GM10847 (cell line): Measurements from ENCODE around the gene EXD3.

Source experiments
- POLR2A ChIP-seq: IDR thresholded peaks from 2 replicates; pipeline ENCODE4 v1.6.1; 2011; ENCODE audit not compliant: insufficient read length; ENCODE audit errors: extremely low read depth

The EXD3 gene, protein sequence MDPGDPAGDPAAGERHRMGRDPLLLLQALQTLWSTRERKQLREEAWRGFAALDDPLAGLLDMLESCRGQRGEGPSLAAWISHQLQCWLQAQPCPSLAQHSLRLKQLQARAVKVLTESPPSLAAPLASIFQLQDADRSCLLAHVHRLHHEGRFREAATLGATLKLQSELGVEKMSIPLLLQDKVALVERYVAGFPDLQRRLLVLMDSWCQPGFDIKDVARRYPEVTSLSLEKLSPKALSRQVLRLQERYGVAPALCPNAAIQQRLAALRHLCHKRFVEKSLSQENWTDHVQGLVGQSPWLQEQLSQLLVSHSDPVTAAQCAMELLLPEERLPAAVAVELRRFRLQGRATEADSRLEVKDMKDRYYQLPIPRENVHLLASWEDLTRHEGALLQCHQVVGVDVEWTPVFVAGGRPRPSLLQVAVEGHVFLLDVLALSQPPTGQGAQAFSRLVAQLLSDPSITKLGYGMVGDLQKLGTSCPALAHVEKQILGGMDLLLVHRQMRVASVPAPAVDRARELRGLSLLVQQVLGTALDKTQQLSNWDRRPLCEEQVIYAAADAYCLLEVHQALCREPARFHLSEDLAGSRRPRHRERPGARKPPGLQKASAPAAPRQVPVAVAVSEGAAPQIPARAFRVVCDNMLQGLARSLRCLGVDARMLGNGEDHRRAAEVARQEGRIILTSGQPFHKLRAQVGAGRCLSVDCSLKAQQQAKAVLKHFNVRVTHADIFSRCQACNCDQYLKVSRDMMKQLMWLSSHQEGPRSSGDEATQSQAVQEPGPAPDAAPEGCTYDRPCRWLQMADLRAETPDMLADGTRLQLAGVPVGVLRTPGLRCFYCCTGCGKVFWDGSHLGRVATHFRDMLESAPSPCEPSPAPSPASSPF

DNA sequence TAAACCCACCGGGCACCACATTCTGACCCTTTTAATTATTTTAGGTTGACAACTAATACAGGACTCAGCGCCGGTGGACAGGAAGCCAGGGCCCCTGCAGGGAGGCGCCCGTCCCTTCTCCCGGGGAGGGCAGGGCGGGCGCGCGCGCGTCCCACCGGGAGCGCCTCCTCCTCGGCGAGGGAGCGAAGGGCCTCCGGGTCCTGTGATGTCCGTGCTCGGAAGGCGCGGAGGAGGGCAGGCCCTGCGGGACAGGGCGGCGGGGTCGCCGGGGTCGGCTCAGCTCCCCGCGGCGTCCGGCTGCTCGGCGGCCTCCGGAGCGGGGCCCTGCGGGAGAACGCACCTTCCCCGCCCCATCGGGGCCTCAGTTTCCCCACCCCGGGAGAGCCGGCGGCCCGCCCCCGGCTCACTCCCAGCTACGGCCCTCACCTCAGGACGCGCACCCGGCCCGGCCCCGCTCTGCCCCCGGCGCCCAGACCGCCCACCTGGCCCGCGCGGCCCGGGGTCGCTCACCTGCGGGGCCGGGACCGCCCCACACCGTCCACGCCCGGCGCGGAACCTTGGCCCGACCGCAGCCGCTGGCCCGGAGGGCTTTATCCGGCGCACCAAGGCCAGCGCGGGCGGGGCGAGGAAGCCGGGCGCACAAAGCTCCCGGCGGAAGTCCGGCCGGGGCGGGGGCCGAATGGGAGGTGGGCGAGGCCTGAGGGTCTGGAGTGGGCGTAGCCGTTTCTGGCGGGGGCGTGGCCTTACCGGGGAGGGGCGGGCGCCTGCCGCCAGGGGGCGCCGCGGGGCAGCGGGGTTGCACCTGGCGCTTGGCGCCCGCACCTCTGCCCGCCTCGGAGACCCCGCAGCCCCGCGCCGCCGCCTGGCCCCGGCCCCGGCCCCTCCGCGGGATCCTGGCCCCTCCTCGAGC lies at the start of gene EXD3, which contains the start of gene NOXA1:
Gene EXD3 (minus strand): TSS at position 559 of the 910 bp plus-strand sequence. CDS start 27,805 bp downstream, outside the sequence.
Gene NOXA1 (plus strand): TSS at position 790 of the 910 bp plus-strand sequence. CDS start 137 bp downstream, outside the sequence.
- TF ChIP-seq POLR2A = peak; percentile 36

DNA sequence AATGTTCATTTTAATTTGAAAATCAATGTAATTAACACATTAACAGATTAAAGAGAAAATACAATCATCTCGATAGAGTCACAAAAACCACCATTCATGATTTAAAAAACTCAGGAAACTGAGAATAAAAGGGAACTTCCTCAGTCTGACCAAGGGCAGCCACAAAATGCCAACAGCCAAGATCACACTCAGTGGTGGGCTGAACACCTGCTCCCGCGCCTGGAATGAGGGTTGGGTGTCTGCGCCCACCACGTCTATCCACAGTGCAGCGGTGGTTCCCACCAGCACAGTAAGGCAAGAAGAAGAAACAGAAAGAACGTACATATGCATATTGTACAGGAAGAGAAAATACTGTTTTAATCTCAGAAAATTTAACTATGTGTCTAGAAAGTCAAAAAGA lies 47.8 kb upstream of the EXD3 start:
- TF ChIP-seq POLR2A = no peak

DNA sequence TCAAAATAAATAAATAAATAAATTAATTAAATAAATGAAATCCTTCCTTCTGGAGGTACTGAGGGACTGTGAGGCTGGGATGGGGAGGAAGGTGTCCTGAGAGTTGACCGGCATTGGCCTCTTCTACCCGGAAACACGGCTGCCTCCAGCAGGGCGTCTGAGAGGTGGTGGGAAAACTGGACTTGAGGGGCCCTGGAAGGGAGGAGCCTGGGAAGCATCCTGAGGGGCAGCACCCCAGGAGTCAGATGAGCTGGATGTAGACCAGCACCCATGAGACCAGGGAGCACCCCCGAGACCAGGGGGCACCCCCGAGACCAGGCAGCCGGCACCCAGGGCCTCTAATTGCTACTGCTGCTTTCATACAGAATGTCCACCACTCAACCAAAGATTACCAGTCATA lies 44.9 kb upstream of the EXD3 start:
- no peak for TF ChIP-seq POLR2A

DNA sequence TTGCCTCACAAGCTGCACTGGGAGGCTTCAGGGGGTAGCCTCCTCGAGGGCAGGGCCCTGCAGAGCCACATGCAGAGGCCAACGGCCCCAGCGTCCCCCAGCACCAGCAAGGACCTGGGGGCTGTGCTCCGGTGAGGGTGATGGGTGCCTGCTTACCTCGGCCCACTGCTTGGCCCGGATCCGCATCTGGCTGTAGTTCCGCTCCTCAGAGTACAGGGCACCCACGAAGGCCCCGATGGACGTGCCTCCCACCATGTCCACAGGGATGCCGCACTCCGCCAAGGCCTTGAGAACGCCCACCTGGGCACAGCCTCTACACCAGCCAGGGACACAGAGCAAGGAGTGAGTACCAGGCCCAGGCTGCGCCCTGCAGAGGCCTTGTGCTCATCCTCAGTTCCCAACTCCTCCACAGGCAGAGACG lies 44.2 kb upstream of the EXD3 start:
- no peak for TF ChIP-seq POLR2A

DNA sequence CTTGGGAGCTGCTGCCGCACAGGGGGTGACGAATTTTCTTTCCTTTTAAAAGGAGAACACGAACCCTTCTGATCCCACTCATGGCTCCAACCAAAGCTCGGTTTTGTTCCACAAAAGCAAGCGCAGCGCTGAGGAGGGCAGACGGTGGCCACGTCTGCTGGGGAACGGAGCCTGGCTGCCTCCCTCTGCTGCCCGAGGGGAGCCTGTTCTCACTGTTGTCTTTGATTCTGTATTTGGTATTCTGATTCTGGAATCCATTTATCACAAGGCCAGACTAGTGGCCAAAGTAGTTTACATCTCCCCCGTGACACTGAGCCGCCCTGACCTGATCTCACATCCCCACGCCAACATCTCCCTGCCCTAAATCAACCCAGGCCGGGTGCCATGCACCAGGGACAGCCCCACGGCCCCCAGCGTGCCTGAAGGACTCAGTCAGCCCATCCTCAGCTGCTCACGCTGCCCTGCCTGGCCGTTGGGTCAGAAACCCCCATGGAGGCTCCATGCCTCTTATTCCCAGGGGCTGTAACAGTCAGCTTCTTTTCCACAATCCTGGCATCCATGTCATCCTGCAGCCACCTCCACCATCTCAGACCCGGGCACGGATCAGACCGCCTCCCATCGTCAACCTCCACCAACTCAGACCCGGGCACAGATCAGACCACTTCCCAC lies 42.9 kb upstream of the EXD3 start:
- TF ChIP-seq POLR2A = no peak

DNA sequence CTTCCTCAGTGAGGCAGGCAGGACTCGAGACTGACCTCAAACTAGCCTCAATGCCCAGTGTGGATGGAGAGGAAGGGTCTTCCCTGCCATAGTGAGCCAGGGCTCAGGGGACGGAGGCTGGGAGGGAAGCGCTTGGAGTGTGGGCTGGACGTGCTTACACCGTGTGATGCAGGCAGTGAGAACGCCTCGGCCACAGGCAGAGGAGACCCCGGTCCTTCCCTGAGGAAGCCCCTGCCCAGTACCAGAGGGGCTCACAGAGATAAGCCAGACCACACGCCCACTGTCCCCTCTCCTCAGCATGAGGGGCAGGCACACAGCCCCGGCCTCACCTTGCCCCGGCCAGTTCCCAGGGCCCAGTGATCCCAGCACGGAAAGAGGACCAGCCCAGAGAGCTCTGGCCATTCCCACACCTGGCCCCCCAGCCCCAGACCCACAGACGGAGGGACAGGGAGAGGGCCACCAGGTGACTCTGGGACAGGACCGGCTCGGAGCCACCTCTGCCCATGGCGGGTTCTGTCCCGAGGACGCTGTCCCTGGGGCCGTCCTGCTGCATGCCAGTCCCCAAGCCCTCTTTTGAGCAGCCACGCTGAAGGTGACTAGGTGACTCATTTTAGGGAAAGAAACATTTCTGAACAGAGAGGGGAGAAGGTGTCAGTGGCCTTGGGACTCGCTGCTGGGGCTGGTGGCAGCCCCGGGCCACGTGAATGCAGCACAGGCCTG lies 42.2 kb upstream of the EXD3 start:
- TF ChIP-seq POLR2A = no peak

DNA sequence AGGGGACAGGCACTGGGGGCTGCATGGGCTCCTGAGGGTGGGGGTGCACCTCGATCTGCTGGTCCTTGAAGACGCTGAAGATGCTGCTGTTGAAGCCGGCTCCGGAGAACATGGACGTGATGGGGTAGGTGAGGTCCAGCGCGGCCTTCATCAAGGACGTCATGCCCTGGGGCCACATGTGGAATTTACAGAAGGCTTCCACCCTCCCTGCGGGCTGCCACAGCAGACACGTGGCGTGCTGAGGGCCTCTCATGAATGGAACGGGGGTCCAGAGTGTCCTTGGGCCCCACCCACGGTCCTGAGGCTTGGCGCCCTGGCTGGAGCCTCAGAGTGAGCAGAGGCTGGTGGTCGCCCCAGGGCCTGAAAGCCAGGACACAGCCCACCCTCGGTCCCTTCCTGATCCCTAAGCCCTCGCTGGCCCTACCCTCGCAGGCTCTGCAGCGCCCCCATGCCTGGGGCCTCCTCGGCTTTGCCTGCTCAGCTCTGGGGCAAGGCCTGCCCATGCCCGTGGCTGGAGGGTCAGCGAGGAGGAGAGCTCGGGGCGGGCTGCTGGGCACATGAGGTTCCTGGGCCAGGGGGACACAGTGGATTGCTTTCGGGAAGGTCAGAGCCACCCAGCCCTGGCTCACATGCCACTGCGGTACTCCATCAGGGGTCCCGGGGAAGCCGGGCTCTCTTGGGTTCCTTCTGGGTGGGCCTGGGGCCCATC lies 41.5 kb upstream of the EXD3 start:
- no peak for TF ChIP-seq POLR2A

DNA sequence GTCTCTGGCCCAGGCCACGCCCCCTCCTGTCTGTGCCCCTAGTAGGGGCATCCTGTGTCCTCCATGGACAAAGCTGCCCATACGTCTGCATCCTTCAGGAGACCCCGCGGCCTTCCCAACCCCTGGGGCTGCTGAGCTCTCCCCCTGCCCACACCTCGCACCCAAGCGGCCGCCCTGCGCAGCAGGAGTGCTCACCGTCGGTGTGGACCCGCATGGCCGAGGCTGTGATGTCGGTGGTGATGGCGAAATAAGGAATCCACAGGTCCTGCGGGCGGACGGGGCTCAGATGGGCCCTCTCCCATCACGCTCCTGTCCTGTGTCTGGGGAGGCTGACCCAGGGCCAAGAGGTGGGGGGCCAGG lies 40.9 kb upstream of the EXD3 start:
- no peak for TF ChIP-seq POLR2A

DNA sequence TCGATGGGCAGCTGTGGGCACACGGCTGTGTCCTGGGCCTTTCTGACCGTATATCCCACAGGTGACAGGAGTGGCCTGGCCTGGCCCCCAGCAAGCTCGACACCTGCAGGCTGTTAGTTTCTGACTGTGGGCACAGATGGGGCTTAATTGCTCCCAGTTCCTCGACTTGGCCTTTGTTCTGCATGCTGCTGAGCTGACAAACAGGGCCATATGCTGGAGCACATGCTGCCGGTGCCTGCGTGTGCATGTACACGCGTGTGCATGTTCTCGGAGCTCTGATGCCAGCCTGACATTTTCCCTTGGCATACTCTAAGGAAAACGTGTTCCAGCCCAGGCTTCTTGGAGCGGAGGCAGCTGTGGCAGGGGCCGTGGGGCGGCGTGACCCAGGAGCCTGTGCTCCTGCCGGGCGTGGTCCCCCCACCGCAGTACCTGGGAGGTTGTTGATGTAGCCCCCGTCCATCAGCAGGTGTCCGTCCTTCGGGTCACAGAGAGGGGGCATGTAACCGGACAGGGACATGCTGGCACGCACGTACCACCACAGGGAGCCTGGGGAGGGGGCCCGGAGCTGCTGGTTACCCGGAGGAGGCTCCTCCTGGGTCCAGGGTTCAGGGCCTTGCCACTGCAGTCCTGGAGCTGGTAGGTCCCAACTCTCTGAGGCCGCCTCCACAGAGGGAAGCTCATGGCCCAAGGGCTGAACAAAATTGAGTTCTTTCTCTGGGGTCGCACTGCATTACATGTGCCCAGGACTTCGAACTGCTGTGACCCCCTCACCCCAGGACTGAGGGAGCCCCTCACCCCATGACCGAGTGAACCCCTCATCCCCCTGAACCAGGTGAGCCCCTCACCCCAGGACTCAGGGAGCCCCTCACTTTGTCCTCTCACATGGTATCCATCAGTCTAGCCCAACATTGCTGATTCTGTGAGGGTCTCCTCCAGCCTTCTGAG lies 40.3 kb upstream of the EXD3 start:
- no peak for TF ChIP-seq POLR2A

DNA sequence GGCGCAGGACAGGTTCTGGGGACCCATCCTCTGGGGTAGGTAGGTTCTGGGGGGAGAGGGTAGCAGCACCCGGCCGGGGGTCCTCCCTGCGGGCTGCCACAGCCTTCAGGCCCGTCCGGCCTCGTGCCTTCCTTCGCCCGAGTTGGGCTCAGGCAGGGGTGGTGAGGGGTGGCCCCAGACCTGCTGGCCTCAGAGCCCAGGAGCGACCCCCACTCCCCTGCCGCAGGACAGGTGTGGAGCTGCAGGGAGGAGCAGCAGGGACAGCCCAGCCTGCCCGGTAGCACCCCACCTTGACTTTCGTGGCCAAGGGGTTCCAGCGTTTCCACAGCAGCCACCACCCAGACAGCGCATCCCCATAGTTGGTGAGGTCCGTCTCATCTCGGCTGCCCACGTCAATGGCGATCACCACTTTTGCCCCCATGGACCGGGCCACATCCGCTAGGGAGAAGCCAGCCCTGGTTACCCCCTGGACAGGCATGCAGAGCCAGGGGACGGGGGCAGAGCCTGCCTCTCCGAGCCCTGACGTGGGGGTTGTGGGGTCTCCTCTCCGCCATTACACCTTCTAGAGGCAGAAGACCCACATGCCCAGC lies 39.5 kb upstream of the EXD3 start:
- no peak for TF ChIP-seq POLR2A

DNA sequence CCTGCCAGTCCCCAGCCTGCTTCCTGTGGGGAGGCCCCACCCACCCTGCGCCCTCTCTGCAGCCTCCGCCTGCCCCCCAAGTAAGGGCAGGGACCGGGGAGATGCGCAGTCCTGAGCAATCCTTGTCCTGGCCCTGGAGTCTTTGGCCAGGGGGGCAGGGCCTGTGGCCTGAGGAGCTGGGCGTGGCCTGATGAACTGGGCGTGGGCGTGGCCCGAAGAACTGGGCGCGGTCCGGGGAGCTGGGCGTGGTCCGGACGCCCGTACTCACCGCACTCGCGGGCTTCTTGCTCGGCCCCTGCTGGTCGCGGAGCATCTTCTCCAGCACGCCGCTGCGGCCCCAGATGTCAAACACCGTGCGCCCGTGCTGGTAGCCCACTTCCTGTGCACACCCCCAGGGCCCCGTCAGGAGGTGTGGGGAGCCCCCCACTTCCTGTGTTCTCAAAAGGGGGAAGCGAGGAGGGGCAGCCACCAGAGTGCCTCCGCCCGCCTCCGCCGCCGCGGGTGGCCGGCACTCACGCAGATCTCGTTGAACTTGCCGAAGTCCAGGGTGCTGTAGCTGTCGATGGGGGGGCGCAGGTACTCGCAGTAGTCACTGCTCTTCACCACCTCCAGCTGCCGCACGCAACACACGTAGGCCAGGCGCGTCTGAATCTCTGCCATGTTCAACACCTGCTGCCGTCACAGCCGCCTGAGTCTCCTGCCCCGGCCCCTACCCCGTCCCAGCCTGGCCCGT lies 38.9 kb upstream of the EXD3 start:
- no peak for TF ChIP-seq POLR2A
